IMR-90 (cell line): Measurements from ENCODE around the gene IFI27L1. TPM values are rescaled to one million over a fixed set of nuclear protein-coding genes. Genes with fewer than 3 reads are reported as not detected.

Source experiments
- ATAC-seq: fragments of 200-7000 bp; cut with Tn5 transposase; 2 replicates; pipeline ENCODE4 v1.9.1; 2020; ENCODE audit warnings: low read depth, mild to moderate bottlenecking, moderate library complexity
- BruUV-seq: library from RNA; stranded (reverse); fragments of 400-500 nt; replicated peaks from 2 replicates; lab custom pipeline; 2021; lab: Mats Ljungman, UMichigan
- CTCF ChIA-PET: fragments of 300-600 bp; formaldehyde crosslinking; extraction: SDS; loops from one replicate; lab custom pipeline; 2021; ENCODE audit warnings: antibody characterized with exemption; lab: Yijun Ruan, JAX
- POLR2A ChIA-PET: fragments of 300-600 bp; sonication (Branson Sonifier 250); formaldehyde crosslinking; loops from one replicate; lab custom pipeline; 2022; ENCODE audit warnings: antibody characterized with exemption; ENCODE audit not compliant: unreplicated experiment; lab: Charles Lee
- DNase-seq: peaks from one replicate; pipeline ENCODE4 v3.0.0; 2013
- H2AFZ ChIP-seq: replicated peaks from 2 replicates; pipeline ENCODE3; 2013; ENCODE audit warnings: low read length, mild to moderate bottlenecking; ENCODE audit not compliant: poor library complexity
- H2AK5ac ChIP-seq: 2 replicates; pipeline ENCODE4 v1.6.1; 2013; ENCODE audit warnings: low read depth, low read length, inconsistent platforms
- H2AK9ac ChIP-seq: replicated peaks from 2 replicates; pipeline ENCODE3; 2013; ENCODE audit warnings: mild to moderate bottlenecking, low read depth, low read length, moderate library complexity; ENCODE audit not compliant: poor library complexity
- H2BK120ac ChIP-seq: 2 replicates; pipeline ENCODE4 v1.6.1; 2013; ENCODE audit warnings: low read depth, low read length, inconsistent platforms
- H2BK15ac ChIP-seq: 3 replicates; pipeline ENCODE4 v1.6.1; 2013; ENCODE audit warnings: low read depth, low read length, inconsistent platforms
- H2BK20ac ChIP-seq: 2 replicates; pipeline ENCODE4 v1.6.1; 2013; ENCODE audit warnings: low read depth, mild to moderate bottlenecking, inconsistent platforms, low read length, moderate library complexity
- H2BK5ac ChIP-seq: 2 replicates; pipeline ENCODE4 v1.6.1; 2013; ENCODE audit warnings: mild to moderate bottlenecking, low read depth, low read length, inconsistent platforms; ENCODE audit not compliant: poor library complexity, severe bottlenecking
- H3K14ac ChIP-seq: replicated peaks from 2 replicates; pipeline ENCODE4 v1.6.1; 2013; ENCODE audit warnings: low read depth, low read length, inconsistent platforms
- H3K18ac ChIP-seq: 2 replicates; pipeline ENCODE4 v1.6.1; 2013; ENCODE audit warnings: low read depth, low read length, control low read depth
- H3K23ac ChIP-seq: 2 replicates; pipeline ENCODE4 v1.6.1; 2013; ENCODE audit warnings: low read depth, low read length, inconsistent platforms
- H3K27ac ChIP-seq: 2 replicates; pipeline ENCODE4 v1.5.1; 2013; ENCODE audit warnings: mild to moderate bottlenecking, control low read depth, low read length; ENCODE audit not compliant: insufficient read depth
- H3K27me3 ChIP-seq: 2 replicates; pipeline ENCODE4 v1.6.1; 2013; ENCODE audit warnings: low read length; ENCODE audit not compliant: control insufficient read depth, insufficient read depth
- H3K36me3 ChIP-seq: 2 replicates; pipeline ENCODE4 v1.6.1; 2013; ENCODE audit warnings: low read length, mixed read lengths; ENCODE audit not compliant: control insufficient read depth, insufficient read depth
- H3K4ac ChIP-seq: 2 replicates; pipeline ENCODE4 v1.6.1; 2013; ENCODE audit warnings: low read depth, low read length, inconsistent platforms
- H3K4me1 ChIP-seq: 2 replicates; pipeline ENCODE4 v1.6.1; 2013; ENCODE audit warnings: low read length, mixed read lengths; ENCODE audit not compliant: control insufficient read depth, insufficient read depth
- H3K4me2 ChIP-seq: 2 replicates; pipeline ENCODE4 v1.6.1; 2013; ENCODE audit warnings: low read depth, mild to moderate bottlenecking, control low read depth, low read length, moderate library complexity
- H3K4me3 ChIP-seq: 2 replicates; pipeline ENCODE4 v1.5.1; 2013; ENCODE audit warnings: low read depth, mild to moderate bottlenecking, control low read depth, low read length, moderate library complexity; ENCODE audit not compliant: insufficient read depth
- H3K56ac ChIP-seq: 2 replicates; pipeline ENCODE4 v1.6.1; 2013; ENCODE audit warnings: low read length, inconsistent platforms; ENCODE audit not compliant: insufficient read depth; ENCODE audit errors: extremely low read depth
- H3K79me1 ChIP-seq, 2 experiments: 2 replicates each; pipeline ENCODE4 v1.6.1; 2013; ENCODE audit warnings: low read length in 2 of 2, inconsistent platforms in 1 of 2, low read depth in 1 of 2
- H3K9ac ChIP-seq: 2 replicates; pipeline ENCODE4 v1.6.1; 2013; ENCODE audit warnings: low read depth, low read length, control low read depth
- H3K9me1 ChIP-seq: 2 replicates; pipeline ENCODE4 v1.6.1; 2013; ENCODE audit warnings: low read length, inconsistent platforms; ENCODE audit not compliant: insufficient read depth
- H3K9me3 ChIP-seq: 2 replicates; pipeline ENCODE4 v1.6.1; 2013; ENCODE audit warnings: low read length; ENCODE audit not compliant: control insufficient read depth, insufficient read depth
- H4K20me1 ChIP-seq: 2 replicates; pipeline ENCODE4 v1.6.1; 2013; ENCODE audit warnings: low read length, inconsistent platforms; ENCODE audit not compliant: insufficient read depth
- H4K5ac ChIP-seq: 2 replicates; pipeline ENCODE4 v1.6.1; 2013; ENCODE audit warnings: mild to moderate bottlenecking, low read depth, low read length, control low read depth
- H4K8ac ChIP-seq, 2 experiments: 2 replicates each; pipeline ENCODE4 v1.6.1; 2013; ENCODE audit warnings: low read depth in 2 of 2, low read length in 2 of 2, control low read depth in 1 of 2, inconsistent platforms in 1 of 2
- H4K91ac ChIP-seq: 2 replicates; pipeline ENCODE4 v1.6.1; 2013; ENCODE audit warnings: low read depth, low read length, inconsistent platforms; ENCODE audit not compliant: insufficient read depth
- BHLHE40 ChIP-seq: fragments of 150-350 bp; IDR thresholded peaks from 2 replicates; pipeline ENCODE4 v1.6.1; 2016; ENCODE audit warnings: mild to moderate bottlenecking, low read depth, low read length
- CEBPB ChIP-seq: IDR thresholded peaks from 2 replicates; pipeline ENCODE4 v1.6.1; 2012; ENCODE audit warnings: low read depth, low read length, improper control_type of control experiment
- CHD1 ChIP-seq: IDR thresholded peaks from 2 replicates; pipeline ENCODE4 v1.6.1; 2012; ENCODE audit warnings: low read depth, low read length, improper control_type of control experiment
- FOS ChIP-seq: fragments of 150-350 bp; IDR thresholded peaks from 2 replicates; pipeline ENCODE4 v1.6.1; 2016; ENCODE audit warnings: low read depth, low read length
- MAFK ChIP-seq: IDR thresholded peaks from 2 replicates; pipeline ENCODE4 v1.6.1; 2012; ENCODE audit warnings: low read depth, low read length, improper control_type of control experiment
- MAZ ChIP-seq: IDR thresholded peaks from 2 replicates; pipeline ENCODE4 v1.6.1; 2012; ENCODE audit warnings: low read depth, mild to moderate bottlenecking, low read length, improper control_type of control experiment, moderate library complexity, borderline replicate concordance
- MXI1 ChIP-seq: IDR thresholded peaks from 2 replicates; pipeline ENCODE4 v1.6.1; 2012; ENCODE audit warnings: low read depth, mild to moderate bottlenecking, low read length, moderate library complexity, borderline replicate concordance
- NFE2L2 ChIP-seq: fragments of 150-350 bp; IDR thresholded peaks from 2 replicates; pipeline ENCODE4 v1.6.1; 2016; ENCODE audit warnings: low read depth, mild to moderate bottlenecking, low read length
- POLR2A ChIP-seq: IDR thresholded peaks from 2 replicates; pipeline ENCODE4 v1.6.1; 2012; ENCODE audit warnings: mild to moderate bottlenecking, low read depth, low read length
- RAD21 ChIP-seq: IDR thresholded peaks from 2 replicates; pipeline ENCODE4 v1.6.1; 2012; ENCODE audit warnings: low read length, improper control_type of control experiment
- RCOR1 ChIP-seq: IDR thresholded peaks from 2 replicates; pipeline ENCODE4 v1.6.1; 2012; ENCODE audit warnings: mild to moderate bottlenecking, low read length, improper control_type of control experiment; ENCODE audit not compliant: insufficient replicate concordance
- RFX5 ChIP-seq: IDR thresholded peaks from 2 replicates; pipeline ENCODE4 v1.8.0; 2012; ENCODE audit warnings: low read depth, mild to moderate bottlenecking, low read length, moderate library complexity
- WGBS, 2 experiments: methylation state at CpG; one replicate each; pipeline versions ENCODE4 v1.1.5 to v1.1.7; 2013; ENCODE audit warnings: missing lambda C conversion rate in 2 of 2; ENCODE audit not compliant: insufficient read length in 1 of 2; ENCODE audit errors: extremely low coverage in 2 of 2; 5-methylcytosine and 5-hydroxymethylcytosine counted together
- dilution Hi-C: fragments of 300-500 bp; cut with HindIII; formaldehyde crosslinking; loops from one replicate; pipeline ENCODE4 v1.14.3; 2018; ENCODE audit warnings: low sequenced_read_pairs; ENCODE audit not compliant: unreplicated experiment
- in situ Hi-C: fragments of 300-500 bp; cut with MboI; formaldehyde crosslinking; loops from 3 replicates; pipeline ENCODE4 v1.14.3; 2019; ENCODE audit warnings: low sequenced_read_pairs, inconsistent platforms, mixed read lengths
- intact Hi-C: fragments of 100-400 bp; cut with micrococcal nuclease; formaldehyde crosslinking; loops from 2 replicates; pipeline ENCODE4 v1.10.0; 2022
- polyA plus RNA-seq, 3 experiments: library from polyadenylated mRNA; depleted of rRNA; stranded (reverse); fragments of >200 nt; gene quantifications; 2 replicates each; pipeline ENCODE4 v1.2.3, GENCODE V29; 2012; ENCODE audit warnings: low replicate concordance in 1 of 3
- total RNA-seq: library from RNA; depleted of rRNA; stranded (reverse); fragments of >200 nt; gene quantifications from 2 replicates; pipeline ENCODE4 v1.2.3, GENCODE V29; 2012
- TF ChIP-seq, protein P1 (sequence below): conservative IDR thresholded peaks from 2 replicates; pipeline ENCODE4 v1.5.1; 2012; ENCODE audit warnings: mild to moderate bottlenecking, low read depth, low read length, improper control_type of control experiment
- TF ChIP-seq, protein P2 (sequence below): fragments of 150-350 bp; IDR thresholded peaks from 2 replicates; pipeline ENCODE4 v1.6.1; 2017; ENCODE audit warnings: mild to moderate bottlenecking, antibody characterized with exemption, low read length, low read depth

The IFI27L1 gene
- total and polyA plus RNA-seq, 2 of the 4 experiments (the other 2 are of a cell fraction), result 13.3 to 24.3 TPM

DNA sequence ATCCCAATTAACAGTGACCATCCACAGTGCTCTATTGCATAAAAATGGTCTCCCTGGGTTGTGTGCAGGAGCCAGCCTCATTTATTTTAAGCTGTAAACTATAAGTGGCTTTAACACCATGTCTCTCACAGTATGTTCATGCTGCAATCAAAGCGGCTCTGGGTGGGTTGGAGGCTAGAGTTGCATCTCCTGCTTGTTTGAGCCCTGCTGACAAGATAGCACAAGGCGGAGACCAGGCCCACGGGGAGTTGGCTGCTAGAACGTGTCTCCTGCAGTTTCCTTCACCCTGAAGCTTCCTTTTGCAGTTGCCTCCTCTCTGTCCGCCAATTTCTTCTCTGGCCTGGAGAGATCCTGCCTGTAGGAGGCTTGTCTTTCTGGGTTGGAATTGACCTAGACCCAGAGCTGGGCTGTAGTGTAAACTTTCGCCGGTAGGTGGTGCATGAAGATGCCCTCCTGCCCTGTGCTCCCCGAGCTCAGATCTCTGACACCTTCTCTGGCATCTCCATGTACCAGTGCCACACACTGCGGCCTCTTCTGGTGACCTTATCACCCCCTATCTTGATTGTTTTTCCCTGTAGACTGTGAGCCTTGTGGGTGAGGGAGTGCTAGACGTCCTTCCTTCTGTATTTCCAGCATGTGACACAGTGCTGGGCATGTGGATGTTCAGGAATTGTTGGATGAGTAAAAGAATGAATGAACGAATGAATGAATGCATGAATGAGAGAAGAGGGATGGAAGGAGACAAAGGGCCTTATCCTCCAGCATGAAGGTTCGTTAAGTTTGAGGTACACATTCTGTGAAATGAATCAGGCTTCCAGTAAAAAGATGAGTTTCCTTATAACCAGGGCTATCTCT is 44.6 kb upstream of the IFI27L1 start:
- Histone ChIP-seq H2BK120ac (no peak overlapping the region), H3K23ac (no peak overlapping the region), H3K9me3 (no peaks in the 10 kb centered on the region), H3K27me3 (no peaks in the 10 kb centered on the region), H3K4ac (no peak overlapping the region), H2BK20ac (no peak overlapping the region), H2AFZ (peak overlapping the region; percentile 28), H4K20me1 (no peaks in the 10 kb centered on the region; the same call in 1 of the 2 replicates), H4K8ac (no peak overlapping the region), H2BK15ac (no peak overlapping the region), H3K4me1 (peaks cover 1% of the 10 kb centered on the region), H3K56ac (no peak overlapping the region), H4K91ac (no peak overlapping the region), H3K79me1 (no peaks in the 10 kb centered on the region; a peak in 1 of 4 replicates), H3K9ac (no peak overlapping the region), H3K27ac (no peak overlapping the region), H3K36me3 (no peaks in the 10 kb centered on the region), H3K4me3 (no peak overlapping the region), H2BK5ac (no peak overlapping the region), H4K5ac (no peak overlapping the region), H3K18ac (no peak overlapping the region), H3K9me1 (no peaks in the 10 kb centered on the region), H2AK5ac (no peak overlapping the region), H3K14ac (no peak overlapping the region), H3K4me2 (no peak overlapping the region), H2AK9ac (peak overlapping the region; percentile 59)
- in situ Hi-C loops, result loop anchor here (5.0 kb wide), 1 partner anchor 101 kb away; no protein-coding TSS in a partner anchor
- CTCF ChIA-PET, result interaction anchor here (0.6 to 6.7 kb wide), 22 partner anchors 8 to 1484 kb away, joined by 3 to 68 read pairs (median 4); partner anchors contain the start of genes DDX24, IFI27L1, IFI27L2 and OTUB2
- ATAC-seq, result peak; percentile 98
- no TSS peak for BruUV-seq
- intact Hi-C loops, result loop anchor here (1.0 kb wide), 2 partner anchors 100 to 144 kb away; no protein-coding TSS in a partner anchor
- 53% methylated on average over 5 of the region's 12 CpGs; no CpG with 5 or more reads in 1 of the 2 experiments for WGBS, 2 experiments
- DNase-seq, result peak; percentile 57
- POLR2A ChIA-PET, result no interaction called here
- dilution Hi-C loops, result no loop called here
- TF ChIP-seq BHLHE40 (no peak), MXI1 (no peak), RCOR1 (no peak), CHD1 (no peak), MAFK (no peak), POLR2A (no peak), MAZ (no peak), CEBPB (no peak), NFE2L2 (no peak), RFX5 (no peak), RAD21 (peak; percentile 75), FOS (no peak)
- TF ChIP-seq, protein P1, sequence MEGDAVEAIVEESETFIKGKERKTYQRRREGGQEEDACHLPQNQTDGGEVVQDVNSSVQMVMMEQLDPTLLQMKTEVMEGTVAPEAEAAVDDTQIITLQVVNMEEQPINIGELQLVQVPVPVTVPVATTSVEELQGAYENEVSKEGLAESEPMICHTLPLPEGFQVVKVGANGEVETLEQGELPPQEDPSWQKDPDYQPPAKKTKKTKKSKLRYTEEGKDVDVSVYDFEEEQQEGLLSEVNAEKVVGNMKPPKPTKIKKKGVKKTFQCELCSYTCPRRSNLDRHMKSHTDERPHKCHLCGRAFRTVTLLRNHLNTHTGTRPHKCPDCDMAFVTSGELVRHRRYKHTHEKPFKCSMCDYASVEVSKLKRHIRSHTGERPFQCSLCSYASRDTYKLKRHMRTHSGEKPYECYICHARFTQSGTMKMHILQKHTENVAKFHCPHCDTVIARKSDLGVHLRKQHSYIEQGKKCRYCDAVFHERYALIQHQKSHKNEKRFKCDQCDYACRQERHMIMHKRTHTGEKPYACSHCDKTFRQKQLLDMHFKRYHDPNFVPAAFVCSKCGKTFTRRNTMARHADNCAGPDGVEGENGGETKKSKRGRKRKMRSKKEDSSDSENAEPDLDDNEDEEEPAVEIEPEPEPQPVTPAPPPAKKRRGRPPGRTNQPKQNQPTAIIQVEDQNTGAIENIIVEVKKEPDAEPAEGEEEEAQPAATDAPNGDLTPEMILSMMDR, result peak; percentile 87
- TF ChIP-seq, protein P2, sequence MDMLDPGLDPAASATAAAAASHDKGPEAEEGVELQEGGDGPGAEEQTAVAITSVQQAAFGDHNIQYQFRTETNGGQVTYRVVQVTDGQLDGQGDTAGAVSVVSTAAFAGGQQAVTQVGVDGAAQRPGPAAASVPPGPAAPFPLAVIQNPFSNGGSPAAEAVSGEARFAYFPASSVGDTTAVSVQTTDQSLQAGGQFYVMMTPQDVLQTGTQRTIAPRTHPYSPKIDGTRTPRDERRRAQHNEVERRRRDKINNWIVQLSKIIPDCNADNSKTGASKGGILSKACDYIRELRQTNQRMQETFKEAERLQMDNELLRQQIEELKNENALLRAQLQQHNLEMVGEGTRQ, result no peak
